NT2/D1 (cell line): ENCODE data around the gene TNFRSF14.
"Not testable (repeated sequence)": the region's sequence is repeated elsewhere in the genome, so short reads cannot be mapped to it uniquely, and the experiment has no call there.

ENCODE experiments used
- DNase-seq: peaks from one replicate; pipeline ENCODE4 v3.0.0-alpha.2; 2011; ENCODE audit warnings: low read depth, low spot score
- H3K27me3 ChIP-seq: 2 replicates; pipeline ENCODE4 v1.6.0; 2011; ENCODE audit warnings: mild to moderate bottlenecking; ENCODE audit not compliant: insufficient read length, insufficient read depth
- H3K36me3 ChIP-seq: 2 replicates; pipeline ENCODE4 v1.6.1; 2011; ENCODE audit warnings: mild to moderate bottlenecking, low read length, mixed read lengths; ENCODE audit not compliant: insufficient read depth, insufficient read length
- H3K4me1 ChIP-seq: 2 replicates; pipeline ENCODE4 v1.5.1; 2011; ENCODE audit not compliant: insufficient read depth, insufficient read length
- H3K4me3 ChIP-seq: 2 replicates; pipeline ENCODE4 v1.5.1; 2011; ENCODE audit warnings: low read depth; ENCODE audit not compliant: insufficient read length
- H3K9ac ChIP-seq: 2 replicates; pipeline ENCODE4 v1.6.0; 2011; ENCODE audit warnings: low read depth; ENCODE audit not compliant: insufficient read length
- H3K9me3 ChIP-seq: 2 replicates; pipeline ENCODE4 v1.5.1; 2011; ENCODE audit warnings: mild to moderate bottlenecking, low read length; ENCODE audit not compliant: insufficient read depth
- SUZ12 ChIP-seq: IDR thresholded peaks from 2 replicates; pipeline ENCODE4 v1.6.1; 2011; ENCODE audit not compliant: insufficient read length, insufficient read depth; ENCODE audit errors: extremely low read depth
- YY1 ChIP-seq: IDR thresholded peaks from 2 replicates; pipeline ENCODE4 v1.6.1; 2011; ENCODE audit not compliant: insufficient read length, insufficient read depth
- ZNF274 ChIP-seq: IDR thresholded peaks from 2 replicates; pipeline ENCODE4 v1.6.1; 2011; ENCODE audit warnings: mild to moderate bottlenecking, low read depth, low read length

TNFRSF14 gene

DNA sequence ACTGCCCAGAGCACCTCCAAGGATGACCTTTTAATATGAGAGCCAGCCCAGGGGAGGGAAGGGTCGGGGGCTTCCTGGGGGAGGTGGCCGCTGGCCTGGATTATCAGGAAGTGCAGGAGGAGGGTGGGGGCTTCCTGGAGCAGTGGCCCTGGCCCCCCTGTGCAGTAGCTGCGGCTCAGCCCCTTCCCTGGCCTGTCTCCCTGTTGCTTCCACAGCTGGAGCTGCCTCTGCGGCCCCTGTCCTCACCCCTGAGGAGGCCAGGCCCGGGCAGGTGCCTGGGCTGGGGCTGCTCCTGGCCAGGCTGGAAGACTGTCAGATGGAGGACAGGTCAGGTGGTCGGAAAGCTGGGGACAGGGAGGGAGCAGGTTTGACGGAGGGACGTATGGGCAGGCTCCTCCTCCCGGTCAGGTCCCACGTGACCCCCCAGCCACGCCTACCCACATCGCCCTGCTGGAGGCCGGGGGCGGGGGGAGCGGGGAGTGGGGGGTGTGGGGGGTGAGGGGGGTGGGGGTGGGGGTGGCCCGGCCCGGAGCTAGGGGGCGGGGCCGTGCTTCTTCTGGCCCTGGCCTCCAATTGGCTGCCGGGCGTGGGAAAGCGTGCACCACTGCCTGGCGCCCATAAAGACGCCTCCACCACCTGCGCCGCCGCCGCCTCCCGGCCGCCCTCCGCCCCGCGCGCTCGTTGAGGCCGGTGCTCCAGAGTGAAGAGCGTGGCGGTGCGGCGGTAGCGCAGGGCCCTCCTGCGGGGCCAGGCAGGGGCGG is 10.2 kb upstream of the TNFRSF14 start:
- Histone ChIP-seq H3K4me1 (peaks cover 21% of the 10 kb centered on the region), H3K9me3 (no peaks in the 10 kb centered on the region), H3K9ac (peak overlapping the region; percentile 85), H3K4me3 (peak overlapping the region; percentile 61), H3K27me3 (peaks cover 25% of the 10 kb centered on the region), H3K36me3 (no peaks in the 10 kb centered on the region)
- peak; percentile 79 for DNase-seq
- TF ChIP-seq YY1 (no peak), SUZ12 (no peak)

- H3K4me3 ChIP-seq, result peak overlapping the region; percentile 61
- no peaks in the 10 kb centered on the region for H3K9me3 ChIP-seq
- no peak for DNase-seq
- H3K4me1 ChIP-seq, result peaks cover 19% of the 10 kb centered on the region
- TF ChIP-seq YY1 (no peak), SUZ12 (no peak), ZNF274 (no peak)
- peaks cover 18% of the 10 kb centered on the region for H3K27me3 ChIP-seq
- no peaks in the 10 kb centered on the region for H3K36me3 ChIP-seq
- peak overlapping the region; percentile 85 for H3K9ac ChIP-seq
Measured at GRCh38 chr1:2546515-2547209, 9.5 kb upstream of the TNFRSF14 start.

- Histone ChIP-seq H3K4me3 (peak overlapping the region; percentile 61), H3K9me3 (no peaks in the 10 kb centered on the region), H3K9ac (peak overlapping the region; percentile 85), H3K36me3 (no peaks in the 10 kb centered on the region), H3K4me1 (peaks cover 19% of the 10 kb centered on the region), H3K27me3 (peaks cover 10% of the 10 kb centered on the region)
- DNase-seq, result no peak
- TF ChIP-seq ZNF274, result no peak
- peak; percentile 53 for TF ChIP-seq YY1
Measured at GRCh38 chr1:2547210-2548067, 8.7 kb upstream of the TNFRSF14 start.

DNA sequence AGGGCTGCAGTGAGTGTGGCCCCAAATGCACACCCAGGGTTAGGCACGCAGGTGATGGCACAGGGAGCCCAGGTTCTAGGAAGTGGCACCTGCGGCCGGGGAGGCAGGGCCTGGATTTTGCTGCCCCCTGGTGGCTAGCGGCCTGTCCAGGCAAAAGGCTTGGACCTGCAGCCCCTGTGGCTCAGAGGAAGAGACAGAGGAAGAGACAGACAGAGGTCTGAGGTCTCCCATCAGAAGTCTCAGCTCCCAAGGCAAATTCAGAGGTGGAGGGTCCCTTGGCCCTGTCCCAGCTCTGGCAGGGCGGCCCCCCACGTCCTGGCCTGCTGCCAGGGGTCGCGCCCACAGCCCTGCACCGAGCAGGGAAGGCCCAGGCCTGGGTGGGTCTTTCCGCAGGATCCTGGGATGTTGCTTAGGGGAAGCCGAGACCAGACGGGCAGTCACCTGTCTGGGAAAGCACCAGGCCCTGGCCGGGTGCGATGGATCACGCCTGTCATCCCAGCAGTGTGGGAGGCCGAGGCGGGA is 8.0 kb upstream of the TNFRSF14 start:
- no peak for DNase-seq
- TF ChIP-seq SUZ12 (no peak), ZNF274 (no peak), YY1 (no peak)
- Histone ChIP-seq H3K27me3 (peaks cover 5% of the 10 kb centered on the region), H3K4me3 (no peak overlapping the region), H3K36me3 (no peaks in the 10 kb centered on the region), H3K9ac (peak overlapping the region; percentile 64), H3K9me3 (no peaks in the 10 kb centered on the region), H3K4me1 (peaks cover 15% of the 10 kb centered on the region)

GRCh38 chr1:2549367-2550029 is 6.7 kb upstream of the TNFRSF14 start:
- H3K4me3 ChIP-seq, H3K36me3 ChIP-seq, H3K4me1 ChIP-seq, DNase-seq, H3K9ac ChIP-seq, H3K9me3 ChIP-seq, H3K27me3 ChIP-seq: not testable (repeated sequence)

DNA sequence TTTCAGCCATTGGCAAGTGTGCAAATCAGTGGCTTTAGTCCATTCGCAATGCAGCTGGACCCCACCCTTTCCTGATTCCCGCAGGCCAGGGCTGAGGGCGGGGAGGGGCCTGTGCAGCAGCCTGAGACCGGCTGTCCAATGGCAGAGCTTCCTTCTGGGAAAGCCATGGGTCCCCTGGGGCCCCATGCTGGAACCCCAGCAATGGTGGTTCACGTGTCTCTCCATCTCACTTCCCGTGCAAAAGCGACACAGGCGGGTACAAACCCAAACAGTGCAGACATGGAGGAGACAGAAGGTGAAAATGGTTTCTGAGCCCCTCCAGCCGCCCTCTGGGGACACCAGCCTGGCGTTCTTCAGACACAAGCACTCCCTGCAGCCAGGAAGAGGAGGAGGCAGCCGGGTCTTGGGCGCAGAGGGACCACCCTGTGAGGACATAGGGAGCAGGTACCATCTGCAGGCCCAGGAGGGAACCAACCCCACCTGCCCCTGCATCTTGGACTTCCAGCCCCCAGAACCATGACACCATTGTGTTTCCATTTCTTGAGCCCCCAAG is 5.8 kb upstream of the TNFRSF14 start:
- not testable (repeated sequence) for H3K9me3 ChIP-seq

GRCh38 chr1:2551544-2551943 is 4.6 kb upstream of the TNFRSF14 start:
- not testable (repeated sequence) for H3K9me3 ChIP-seq, H3K4me1 ChIP-seq, DNase-seq, H3K36me3 ChIP-seq, H3K27me3 ChIP-seq, H3K9ac ChIP-seq, H3K4me3 ChIP-seq

More for the DNA sequence above, 5.8 kb upstream of the TNFRSF14 start:
- not testable (repeated sequence) for H3K36me3 ChIP-seq, H3K4me1 ChIP-seq, DNase-seq, H3K9ac ChIP-seq, H3K27me3 ChIP-seq, H3K4me3 ChIP-seq
